ENCODE results near the gene TMEM198.

Gene TMEM198

DNA sequence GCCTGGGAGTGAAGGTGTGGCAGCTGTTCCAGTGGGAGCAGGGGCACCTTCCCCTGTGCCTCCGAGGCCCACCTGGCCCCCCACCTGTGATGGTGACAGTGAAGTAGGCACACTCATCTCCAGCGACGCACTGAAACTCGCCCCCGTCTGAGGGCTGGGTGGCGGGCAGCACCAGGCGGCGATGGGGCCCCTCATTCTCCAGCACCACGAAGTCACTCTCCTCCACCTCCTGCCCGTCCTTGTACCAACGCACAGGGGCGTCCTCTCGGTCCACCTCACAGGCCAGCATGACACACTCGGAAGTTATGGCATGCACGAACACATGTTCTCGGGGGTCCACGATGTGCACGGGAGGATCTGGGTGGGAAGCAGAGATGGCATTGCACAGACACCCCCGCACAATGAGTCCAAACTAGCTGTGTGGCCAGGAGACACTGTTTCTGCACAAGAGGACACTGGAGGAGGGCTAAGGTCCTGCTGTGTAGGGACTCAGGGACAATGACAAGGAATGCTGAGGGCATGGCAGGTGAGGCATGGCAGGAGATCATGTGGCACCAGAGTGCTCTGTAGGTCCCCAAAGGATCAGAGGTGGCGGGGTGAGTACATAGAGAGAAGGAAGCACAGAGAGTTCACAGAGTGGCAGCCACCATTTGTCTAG is 19.6 kb downstream of the TMEM198 start:
- no peak for DNase-seq

DNA sequence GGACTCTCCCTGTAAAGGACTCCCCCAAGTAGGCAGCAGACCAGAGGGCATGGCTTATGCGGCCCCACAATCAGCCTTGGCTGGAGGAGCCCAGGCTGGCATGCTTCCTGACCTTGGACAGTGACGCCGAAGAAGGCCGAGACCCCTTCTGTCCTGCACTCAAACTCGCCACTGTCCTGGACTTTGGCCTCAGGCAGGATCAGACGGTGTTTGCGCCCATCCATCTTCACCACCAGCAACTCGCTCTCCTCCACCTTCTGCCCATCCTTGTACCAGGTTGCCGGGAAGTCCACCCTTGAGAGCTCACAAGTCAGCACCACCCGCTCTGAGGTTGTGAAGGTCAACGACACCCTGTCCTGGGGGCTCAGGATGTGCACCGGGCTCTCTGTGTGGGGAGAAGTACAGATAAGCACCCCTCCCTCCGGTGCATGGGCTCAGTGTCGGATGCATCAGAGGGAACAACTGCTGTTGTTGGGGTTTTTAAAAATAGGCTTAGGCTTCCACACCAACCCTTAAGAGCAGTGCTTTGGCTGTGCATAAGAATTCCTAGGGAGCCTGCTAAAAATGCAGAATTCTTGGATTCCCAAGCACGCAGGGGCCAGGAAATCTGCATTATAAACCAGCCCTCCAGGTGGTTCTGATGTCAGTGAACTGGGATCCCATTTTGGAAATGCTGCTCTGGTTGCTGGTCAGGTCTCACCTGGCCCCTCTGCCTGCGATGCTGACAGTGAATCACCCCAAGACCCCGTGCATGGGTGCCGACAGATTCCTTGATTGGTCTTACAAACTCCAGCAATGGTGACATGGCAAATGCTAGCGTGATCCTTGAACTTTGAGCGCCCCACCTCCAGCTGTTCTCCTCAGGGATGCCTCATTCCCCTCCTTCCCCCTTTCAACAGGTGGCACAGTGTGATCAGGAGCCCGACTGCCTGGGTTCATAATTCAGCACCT is 21.6 kb downstream of the TMEM198 start:
- DNase-seq: no peak

DNA sequence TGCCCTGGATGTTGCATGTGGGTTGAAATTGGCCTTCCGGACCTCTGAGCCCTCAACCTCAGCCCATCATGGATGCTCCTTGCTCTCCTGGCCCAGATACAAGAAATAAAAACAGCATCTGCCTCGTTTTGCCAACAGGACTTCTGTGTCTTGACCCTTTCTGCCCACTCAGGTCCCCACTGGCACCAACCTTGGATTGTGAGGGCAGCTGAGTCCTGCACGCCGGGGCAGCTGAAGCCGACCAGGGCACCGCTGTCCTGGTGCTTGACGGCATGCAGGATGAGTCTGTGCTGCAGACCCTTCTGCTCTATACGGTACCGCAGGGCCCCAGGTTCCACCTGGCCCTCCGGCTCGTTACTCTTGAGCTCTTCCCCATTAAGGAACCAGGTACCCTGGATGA is 22.8 kb downstream of the TMEM198 start:
- no peak for DNase-seq

DNA sequence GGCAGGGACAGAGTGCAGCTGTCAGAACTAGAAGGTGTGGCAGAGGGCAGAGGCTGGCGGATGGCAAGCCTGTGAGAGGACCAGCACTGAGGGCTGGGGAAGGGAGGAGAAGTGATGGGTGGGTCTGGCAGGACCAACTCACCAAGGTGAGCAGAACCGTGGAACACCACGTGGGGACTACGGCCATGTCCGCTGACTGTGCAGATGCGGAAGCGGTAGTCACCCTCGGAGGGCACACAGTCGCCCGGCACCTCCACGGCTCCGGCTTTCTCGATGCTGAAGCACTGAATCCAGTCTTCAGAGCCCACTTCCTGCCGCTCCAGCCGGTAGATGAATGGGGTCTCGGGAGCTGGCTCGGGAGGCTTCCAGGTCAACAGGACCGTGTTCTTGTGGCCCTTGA is 23.3 kb downstream of the TMEM198 start:
- no peak for DNase-seq

DNA sequence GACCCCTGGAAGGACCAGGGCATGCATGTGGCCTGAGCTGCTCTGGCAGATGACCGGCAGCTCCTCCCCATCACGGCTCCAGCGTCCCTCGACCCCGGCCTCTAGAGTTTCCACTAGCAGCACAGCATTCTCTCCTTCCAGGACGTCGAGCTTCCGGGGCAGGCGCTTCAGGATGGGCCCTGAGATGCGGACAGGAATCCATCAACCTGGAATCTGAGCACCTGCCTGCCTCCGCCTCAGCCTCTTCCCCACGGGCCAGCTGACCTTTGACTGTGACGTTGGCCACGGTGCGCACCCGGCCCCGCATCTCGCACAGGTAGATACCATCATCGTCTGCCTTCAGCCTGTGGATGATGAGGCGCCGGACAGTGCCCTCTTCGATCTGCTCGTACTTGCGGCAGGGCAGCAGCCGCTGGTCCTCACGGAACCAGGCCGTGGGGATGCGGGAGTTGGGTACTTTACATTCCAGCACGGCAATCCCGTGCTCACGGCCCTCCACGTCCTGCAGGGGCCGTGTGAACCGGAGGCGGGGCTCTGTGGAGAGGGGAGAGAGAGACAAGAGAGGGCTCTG is 24.0 kb downstream of the TMEM198 start:
- DNase-seq: no peak

DNA sequence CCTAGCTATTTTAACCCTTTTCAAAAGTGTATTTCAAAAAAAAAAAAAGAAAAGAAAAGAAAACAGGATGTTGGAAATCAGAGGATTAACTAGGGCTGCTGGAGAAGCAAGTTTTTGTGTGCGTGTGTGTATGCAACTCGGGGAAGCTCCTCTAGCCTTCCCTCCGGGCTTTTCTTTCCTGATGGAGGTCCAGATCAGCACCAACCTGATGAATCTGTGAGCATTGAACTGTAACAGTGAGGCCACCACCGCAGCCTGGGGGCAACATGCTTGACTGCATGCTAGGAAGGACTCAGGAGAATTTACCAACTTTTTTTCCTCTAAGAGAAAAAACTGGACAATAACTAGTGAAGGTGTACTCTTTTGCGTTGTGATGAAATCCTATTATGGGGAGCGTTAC is 25.2 kb downstream of the TMEM198 start:
- no peak for DNase-seq

DNA sequence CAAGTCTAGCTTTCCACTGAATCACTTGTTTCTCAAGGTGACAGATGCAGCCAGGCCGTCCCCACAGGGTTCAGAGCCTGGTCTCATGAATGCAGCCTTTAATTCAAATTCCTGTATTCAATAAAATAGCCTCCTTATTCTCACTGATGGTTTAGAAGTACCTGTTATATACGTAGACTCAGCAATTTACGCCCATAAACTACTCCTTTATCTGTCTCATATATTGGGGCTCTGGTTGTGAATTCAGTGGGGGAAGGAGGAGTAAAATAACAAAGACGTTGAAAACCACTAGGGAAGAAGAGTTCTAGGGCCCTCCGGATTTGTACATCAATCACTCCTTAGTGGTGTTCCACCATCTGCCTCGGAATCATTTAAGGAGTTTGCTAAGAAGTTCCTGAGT is 25.8 kb downstream of the TMEM198 start:
- no peak for DNase-seq

DNA sequence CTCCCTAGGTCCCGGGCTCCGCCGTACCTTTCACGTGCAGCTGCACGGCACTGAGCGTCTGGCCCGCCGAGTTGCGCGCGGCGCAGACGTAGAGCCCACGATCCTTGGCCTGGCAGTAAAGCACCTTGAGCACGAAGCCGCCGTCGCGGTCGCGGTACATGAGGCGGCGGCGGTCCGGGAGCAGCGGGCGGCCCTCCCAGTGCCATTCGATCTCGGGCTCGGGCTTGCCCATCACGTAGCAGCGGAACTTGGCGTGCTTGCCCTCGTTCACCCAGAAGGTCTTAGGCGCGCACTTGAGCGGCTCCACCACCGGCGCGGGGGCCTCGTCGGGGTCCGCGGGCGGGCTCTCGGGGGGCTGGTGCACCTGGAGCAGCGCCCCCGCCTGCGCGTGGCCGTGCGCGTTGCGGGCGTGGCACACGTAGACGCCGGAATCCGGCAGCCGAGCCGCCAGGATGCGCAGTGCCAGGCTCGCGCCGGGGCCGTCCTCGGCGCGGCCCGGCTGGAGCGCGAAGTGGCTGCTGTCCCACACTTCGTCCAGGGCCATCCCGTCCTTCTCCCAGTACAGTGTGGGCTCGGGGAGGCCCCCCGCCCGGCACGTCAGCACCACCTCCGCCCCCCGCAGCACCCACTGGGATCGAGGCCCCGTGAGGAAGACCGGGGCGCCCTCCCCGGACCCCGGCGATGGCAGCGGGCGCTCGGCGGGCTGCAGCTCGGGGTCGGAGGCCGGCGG is 26.5 kb downstream of the TMEM198 start:
- no peak for DNase-seq

DNA sequence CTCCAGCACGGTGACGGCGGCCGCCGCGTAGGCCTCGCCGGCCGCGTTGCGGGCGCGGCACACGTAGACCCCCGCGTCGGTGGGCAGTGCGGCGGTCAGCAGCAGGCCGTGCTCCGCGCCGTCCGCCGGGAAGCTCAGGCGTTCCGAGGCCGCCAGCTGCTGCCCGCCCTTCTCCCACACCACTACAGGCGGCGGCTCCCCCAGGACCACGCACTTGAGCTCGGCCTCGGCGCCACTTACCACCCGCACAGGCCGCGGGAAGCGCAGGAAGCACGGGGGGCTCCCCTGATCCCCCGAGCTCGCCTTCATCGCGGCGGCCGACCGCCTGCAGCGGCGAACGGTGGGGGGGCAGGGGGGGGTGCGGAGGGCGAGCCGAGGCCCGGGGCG is 27.1 kb downstream of the TMEM198 start:
- DNase-seq: no peak

DNA sequence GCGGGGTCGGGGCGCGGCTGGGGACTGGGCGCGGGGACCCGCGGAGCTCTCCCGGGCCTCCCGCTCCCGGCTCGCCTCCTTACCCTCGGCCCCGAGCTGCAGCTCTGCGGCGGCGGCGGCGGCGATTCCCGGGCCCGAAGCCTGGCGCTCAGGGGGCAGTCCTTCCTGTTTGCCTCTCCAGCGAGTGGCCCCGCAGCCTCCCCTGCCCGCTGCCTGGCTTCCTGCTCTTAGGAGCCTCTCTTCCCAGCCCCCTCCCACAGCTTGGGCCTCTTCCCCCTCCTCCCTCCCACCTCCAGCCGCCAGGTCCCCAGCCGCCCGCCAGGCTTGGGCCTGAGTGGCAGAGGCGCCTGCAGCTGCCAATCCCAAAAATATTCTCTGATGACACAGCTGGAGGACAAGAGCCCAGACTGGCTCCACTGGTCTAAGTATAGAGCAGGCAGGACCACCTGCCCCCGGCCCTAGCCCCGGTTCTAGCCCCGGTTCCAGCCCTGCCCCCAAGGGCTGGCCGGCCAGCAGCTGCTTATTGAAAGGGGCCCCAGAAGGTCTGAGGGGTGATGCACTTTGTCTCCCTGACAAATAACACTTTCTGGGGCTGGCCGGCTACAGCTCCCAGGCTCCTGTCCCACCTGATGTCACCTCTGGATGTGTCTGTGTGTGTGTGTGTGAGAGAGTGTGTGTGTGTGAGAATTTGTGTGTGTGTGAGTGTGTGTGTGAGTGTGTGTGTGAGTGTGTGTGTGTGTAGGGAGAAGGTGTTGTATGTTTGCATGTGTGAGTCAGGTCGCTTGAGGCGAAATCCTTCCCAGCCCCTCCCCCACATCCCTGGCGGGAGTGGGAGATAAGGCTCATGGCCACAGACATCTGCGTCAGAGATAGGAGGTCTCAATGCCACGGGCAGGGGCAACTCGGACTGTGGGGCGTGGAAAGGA is 27.7 kb downstream of the TMEM198 start, which contains the start of gene OBSL1:
Gene OBSL1, minus strand, starts transcription at position 229 of the 926 bp plus-strand sequence. CDS start 307 bp downstream, outside the sequence.
- DNase-seq: peak; percentile 79

DNA sequence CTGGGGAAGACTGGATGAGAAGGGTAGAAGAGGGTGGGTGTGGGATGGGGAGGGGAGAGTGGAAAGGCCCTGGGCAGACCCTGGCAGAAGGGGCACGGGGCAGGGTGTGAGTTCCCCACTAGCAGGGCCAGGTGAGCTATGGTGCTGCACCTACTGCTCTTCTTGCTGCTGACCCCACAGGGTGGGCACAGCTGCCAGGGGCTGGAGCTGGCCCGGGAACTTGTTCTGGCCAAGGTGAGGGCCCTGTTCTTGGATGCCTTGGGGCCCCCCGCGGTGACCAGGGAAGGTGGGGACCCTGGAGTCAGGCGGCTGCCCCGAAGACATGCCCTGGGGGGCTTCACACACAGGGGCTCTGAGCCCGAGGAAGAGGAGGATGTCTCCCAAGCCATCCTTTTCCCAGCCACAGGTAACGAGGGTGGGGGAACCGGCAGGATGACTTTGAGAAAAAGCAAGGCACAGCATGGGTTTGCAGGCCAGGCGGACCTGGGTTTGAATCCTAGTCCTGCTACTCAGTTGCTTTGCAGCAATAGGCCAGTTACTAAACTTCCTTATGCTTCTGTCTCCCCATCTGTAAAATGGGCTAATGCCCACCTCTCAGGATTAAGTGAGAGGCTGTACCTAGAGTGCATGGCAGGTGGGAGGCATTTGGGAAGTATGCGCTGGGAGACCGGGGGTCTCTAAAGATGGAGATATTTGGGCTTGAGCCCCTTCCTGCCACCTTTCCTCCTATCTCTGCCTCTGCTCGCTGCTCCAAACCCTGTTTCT is 28.6 kb downstream of the TMEM198 start, which contains the start of gene INHA:
Gene INHA, plus strand, starts transcription at position 74 of the 765 bp plus-strand sequence. Its CDS starts 65 bp downstream, at position 139.
- no peak for DNase-seq

DNA sequence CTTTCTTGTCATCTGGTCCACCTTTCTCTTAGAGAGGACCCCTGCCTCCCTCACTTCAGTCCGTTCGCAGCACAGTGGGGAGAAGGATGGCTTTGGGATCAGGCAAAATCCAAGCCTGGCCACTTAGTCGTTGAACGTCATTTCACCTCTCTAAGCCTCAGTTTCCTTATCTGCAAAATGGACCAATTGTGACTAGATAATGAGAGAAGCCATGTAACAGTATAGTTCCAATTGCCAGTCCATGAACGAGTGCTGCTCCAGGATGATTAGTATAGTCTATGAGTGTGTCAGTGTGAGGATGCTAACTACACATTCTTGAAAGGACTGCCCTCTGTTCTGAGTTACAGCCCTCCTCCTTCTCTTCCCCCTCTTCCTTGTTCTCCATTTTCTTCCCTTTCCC is 29.3 kb downstream of the TMEM198 start:
- peak; percentile 52 for DNase-seq

DNA sequence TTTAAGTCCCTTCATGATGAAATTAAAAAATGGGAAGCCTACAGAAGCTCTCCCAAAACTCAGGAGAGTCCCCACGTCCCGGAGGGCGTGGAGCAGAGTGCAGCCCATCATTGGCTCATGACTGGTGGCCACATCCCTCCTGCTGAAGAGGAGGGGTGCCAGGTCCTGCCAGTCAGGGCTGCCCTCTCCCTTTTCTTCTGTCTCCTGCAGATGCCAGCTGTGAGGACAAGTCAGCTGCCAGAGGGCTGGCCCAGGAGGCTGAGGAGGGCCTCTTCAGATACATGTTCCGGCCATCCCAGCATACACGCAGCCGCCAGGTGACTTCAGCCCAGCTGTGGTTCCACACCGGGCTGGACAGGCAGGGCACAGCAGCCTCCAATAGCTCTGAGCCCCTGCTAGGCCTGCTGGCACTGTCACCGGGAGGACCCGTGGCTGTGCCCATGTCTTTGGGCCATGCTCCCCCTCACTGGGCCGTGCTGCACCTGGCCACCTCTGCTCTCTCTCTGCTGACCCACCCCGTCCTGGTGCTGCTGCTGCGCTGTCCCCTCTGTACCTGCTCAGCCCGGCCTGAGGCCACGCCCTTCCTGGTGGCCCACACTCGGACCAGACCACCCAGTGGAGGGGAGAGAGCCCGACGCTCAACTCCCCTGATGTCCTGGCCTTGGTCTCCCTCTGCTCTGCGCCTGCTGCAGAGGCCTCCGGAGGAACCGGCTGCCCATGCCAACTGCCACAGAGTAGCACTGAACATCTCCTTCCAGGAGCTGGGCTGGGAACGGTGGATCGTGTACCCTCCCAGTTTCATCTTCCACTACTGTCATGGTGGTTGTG is 30.9 kb downstream of the TMEM198 start:
- DNase-seq: no peak

DNA sequence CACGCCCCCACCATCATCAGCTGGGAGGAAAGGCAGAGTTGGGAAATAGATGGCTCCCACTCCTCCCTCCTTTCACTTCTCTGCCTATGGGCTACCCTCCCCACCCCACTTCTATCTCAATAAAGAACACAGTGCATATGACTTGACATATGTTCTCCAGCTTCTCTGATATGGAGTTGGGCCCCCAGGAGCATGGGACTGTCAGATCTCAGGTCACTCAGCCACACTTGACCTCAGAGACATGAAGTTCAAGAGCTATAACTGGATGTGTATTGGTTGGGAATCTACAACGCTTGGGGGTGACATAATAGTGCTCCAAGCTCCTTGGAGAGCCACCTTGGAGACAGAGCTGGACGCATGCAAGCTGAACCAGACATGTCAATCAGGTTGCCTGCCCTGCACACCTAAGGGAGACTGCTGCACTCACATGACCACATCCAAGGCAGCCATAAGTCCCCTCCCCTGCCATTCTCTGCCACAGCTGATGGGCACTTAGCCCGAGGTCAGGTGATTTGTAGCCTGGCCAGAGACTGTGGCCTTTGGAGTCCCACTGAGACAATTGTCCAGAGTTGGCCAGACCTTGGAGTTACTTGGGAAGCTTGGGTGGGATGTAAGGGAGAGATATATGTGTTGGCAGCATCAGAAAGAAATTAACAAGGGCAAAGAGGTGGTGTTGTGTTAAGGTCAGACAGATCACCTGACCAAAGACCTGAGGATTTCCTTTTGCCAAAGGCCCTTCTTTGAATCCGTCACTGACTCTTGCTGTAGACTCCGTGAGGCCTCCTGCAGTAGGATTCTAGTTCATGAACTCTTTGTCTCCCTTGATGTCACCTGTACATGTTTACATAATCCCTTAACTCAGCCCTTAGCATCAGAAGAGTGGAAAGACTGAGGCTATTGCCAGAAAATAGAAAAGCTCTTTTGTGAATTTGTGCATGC is 32.0 kb downstream of the TMEM198 start:
- peak; percentile 10 for DNase-seq

DNA sequence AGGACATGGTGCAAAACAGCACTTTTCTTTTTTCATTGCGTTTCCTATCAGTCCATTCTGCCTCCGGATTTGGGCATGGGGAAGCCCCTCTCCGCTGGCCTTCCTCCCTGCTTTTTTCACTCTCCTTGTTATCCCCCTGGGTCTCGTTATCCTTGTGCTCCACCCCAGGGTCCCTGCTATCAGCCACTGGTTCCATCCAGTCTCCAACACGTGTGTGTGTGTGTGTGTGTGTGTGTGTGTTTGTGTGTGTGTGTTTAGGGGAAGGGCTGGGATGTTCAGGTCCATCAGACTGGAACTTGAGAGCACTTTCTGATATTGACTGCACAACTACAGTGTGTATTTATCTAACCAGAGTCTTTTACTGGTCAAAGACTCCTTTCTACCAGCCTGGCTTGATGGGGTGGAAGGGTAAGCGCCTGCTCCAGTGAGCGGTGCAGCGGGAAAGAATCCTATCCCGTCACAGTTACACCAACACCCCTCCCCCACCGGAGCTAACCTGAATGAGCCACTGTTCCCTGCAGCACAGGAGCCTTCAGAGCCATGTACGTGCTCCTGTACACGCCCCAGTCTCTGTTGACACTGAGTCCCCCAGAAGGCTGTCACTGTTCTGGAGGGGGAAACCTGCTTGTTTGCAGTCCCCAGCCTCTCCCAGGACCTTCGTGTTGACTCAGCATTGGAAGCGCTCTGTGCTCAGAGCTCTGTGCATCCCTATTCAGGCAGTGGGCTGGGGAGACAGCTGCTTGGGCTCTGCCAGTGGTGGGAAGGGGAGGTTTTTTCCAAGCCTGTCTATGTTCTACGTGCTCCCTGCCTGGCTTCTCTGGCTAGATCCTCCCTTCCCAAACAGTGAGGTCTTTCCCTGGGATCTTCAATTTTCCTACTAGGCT is 32.9 kb downstream of the TMEM198 start:
- DNase-seq: peak; percentile 43

DNA sequence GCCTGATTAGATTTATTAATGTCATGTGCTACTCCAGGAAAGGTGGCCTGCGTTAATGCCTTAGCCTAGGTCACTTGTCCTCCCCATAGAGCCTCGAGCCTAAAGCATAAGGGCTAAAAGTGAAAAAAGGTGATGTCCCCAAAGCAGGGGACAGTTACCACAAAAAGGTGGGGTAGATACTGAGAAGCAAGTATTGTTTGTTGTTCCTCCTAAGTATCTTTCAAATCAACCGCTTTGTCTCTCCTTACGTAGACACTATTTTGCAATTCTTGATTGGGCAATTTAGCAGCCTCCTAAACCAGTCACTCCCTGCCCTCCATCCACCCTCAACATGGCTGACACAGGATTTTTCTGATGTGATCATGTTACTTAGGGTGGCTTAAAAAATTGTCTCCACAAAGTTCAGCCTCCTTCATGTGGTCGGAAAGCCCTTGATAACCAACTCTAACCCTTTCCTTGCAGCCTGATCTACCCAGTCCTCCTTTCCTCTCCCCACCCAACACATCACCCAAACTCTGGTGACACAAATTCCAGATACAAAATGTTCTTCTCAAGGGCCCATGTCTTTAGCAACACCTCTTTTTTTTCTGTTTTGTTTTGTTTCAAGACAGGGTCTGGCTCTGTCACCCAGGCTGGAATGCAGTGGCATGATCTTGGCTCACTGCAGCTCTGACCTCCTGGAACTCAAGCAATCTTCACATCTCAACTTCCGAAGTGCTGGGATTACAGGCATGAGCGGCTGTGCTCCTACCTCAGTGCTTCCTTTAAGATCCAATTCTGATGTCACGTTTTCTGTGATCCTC is 35.2 kb downstream of the TMEM198 start:
- DNase-seq: no peak

DNA sequence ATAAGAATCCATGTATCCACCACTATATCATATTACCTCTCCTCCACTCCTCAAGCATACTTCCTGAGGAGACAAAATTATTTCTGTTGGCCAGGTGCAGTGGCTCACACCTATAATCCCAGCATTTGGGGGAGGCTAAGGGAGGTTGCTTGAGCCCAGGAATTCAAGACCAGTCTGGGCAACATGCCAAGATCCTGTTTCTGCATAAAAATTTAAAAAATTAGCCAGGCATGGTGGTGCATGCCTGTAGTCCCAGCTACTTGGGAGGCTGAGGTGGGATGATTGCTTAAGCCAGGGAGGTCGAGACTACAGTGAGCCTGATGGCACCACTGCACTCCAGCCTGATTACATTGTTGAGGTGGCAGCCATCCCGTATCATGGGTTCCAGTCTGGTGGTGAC is 37.5 kb downstream of the TMEM198 start:
- no peak for DNase-seq

Data from NCI-H1092 treated with DMSO at 0.1 percent for 48 hours (cell line).